ENCODE data around the gene LZTR1. TPM values are rescaled to one million over a fixed set of nuclear protein-coding genes. Genes with fewer than 3 reads are reported as not detected.
A peak's percentile ranks its signal among the peaks of the same experiment; 100 is the strongest.

LZTR1 gene
- polyA plus RNA-seq, 1 of the 3 experiments (the other 2 are of a cell fraction) = 37.7 TPM

DNA sequence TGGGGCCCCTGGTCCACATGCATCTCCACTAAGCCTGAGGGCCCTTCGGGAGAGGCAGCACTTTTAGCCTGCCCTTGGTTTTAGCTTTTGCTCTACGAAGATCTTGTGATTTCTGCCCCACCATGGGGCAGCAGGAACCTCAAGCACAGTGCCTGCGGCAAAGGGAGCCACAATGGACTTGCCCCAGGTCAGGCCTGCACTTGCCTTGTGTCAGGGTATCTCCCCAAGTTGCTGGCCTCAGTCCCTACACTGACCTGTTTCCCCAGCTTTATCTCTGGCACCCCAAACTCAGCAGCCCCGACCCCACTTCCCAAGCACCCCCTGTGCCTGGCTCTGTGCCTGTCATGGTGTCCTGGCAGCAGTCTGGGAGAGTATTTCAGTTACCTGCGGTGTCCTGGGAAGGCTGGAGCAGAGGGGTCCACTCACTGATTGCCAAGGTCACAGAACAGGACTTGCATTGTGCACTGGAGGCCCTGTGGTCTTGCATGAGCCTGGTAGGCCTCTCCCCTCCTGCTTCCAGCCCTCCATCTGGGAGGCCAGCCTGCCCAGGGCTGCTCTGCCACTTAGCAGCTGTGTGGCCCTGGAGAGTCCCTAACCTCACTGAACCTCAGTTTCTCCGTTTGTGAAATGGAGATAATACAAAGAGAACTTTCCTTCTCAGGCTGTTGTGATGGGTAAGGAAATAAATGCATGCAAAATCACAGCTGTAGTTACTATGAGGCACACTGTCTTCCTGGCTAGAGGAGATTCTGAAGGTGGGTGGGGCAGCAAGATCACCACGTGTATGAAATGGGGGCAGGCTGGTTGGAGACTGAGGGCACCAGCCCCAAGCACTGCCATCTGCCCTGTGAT, 18.7 kb upstream of the LZTR1 start:
- H3K9me2 ChIP-seq = no peaks in the 10 kb centered on the region
- no peak overlapping the region for H2AFZ ChIP-seq (ENCODE audit: low read depth)
- H3F3A ChIP-seq (replicated peaks; ENCODE audit: insufficient read depth) = no peaks in the 10 kb centered on the region
- peak; percentile 15 for DNase-seq
- no peak overlapping the region for H3K4me3 ChIP-seq (ENCODE audit: low read depth in 2 of 2, low read length in 1 of 2)
- H3K9ac ChIP-seq = no peak overlapping the region
- peaks cover 0 to 19% of the 10 kb centered on the region in 2 experiments; a peak in 1 of 4 replicates for H3K4me1 ChIP-seq (ENCODE audit: control insufficient read depth in 1 of 2, insufficient read depth in 2 of 2, low read depth in 1 of 2, low read length in 1 of 2)
- H3K79me2 ChIP-seq (ENCODE audit: insufficient read depth) = no peaks in the 10 kb centered on the region
- CTCF ChIA-PET = interaction anchor here (1.2 to 7.0 kb wide), 6 partner anchors 10 to 159 kb away, joined by 3 to 44 read pairs (median 14); partner anchors contain the start of gene LZTR1
- H3K27me3 ChIP-seq (ENCODE audit: insufficient read depth) = no peaks in the 10 kb centered on the region
- H3K9me3 ChIP-seq = no peaks in the 10 kb centered on the region
- POLR2A ChIA-PET = interaction anchor here (1.6 kb wide), 1 partner anchor 19 kb away, joined by 6 read pairs; the partner anchor contains the start of gene LZTR1
- no peak overlapping the region for H3K27ac ChIP-seq (ENCODE audit: low read depth in 2 of 2, low read length in 1 of 2)
- TF ChIP-seq, protein P1, sequence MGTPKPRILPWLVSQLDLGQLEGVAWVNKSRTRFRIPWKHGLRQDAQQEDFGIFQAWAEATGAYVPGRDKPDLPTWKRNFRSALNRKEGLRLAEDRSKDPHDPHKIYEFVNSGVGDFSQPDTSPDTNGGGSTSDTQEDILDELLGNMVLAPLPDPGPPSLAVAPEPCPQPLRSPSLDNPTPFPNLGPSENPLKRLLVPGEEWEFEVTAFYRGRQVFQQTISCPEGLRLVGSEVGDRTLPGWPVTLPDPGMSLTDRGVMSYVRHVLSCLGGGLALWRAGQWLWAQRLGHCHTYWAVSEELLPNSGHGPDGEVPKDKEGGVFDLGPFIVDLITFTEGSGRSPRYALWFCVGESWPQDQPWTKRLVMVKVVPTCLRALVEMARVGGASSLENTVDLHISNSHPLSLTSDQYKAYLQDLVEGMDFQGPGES (IDR thresholded peaks at IDR 0.05; ENCODE audit: low read depth, low read length) = no peak
- no peak for TF ChIP-seq ELF1 (IDR thresholded peaks at IDR 0.05)
- no peak for TF ChIP-seq CHD2 (IDR thresholded peaks at IDR 0.05; ENCODE audit: low read length, partially characterized antibody)
- no peak for TF ChIP-seq FOXM1 (IDR thresholded peaks at IDR 0.05; ENCODE audit: low read depth)
- no peak for TF ChIP-seq NRF1 (IDR thresholded peaks at IDR 0.05; ENCODE audit: low read depth, low read length)
- TF ChIP-seq RAD21 (IDR thresholded peaks at IDR 0.05; ENCODE audit: low read length) = no peak
- TF ChIP-seq, protein P2, sequence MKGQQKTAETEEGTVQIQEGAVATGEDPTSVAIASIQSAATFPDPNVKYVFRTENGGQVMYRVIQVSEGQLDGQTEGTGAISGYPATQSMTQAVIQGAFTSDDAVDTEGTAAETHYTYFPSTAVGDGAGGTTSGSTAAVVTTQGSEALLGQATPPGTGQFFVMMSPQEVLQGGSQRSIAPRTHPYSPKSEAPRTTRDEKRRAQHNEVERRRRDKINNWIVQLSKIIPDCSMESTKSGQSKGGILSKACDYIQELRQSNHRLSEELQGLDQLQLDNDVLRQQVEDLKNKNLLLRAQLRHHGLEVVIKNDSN (IDR thresholded peaks at IDR 0.05; ENCODE audit: borderline replicate concordance, low read depth) = no peak
- TF ChIP-seq JUND (IDR thresholded peaks at IDR 0.05) = no peak
- TF ChIP-seq, protein P3, sequence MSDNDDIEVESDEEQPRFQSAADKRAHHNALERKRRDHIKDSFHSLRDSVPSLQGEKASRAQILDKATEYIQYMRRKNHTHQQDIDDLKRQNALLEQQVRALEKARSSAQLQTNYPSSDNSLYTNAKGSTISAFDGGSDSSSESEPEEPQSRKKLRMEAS (IDR thresholded peaks at IDR 0.05; ENCODE audit: low read depth) = no peak
- no peak for TF ChIP-seq NFIC (IDR thresholded peaks at IDR 0.05; ENCODE audit: borderline replicate concordance)
- no peak for TF ChIP-seq MEF2A (IDR thresholded peaks at IDR 0.05; ENCODE audit: borderline replicate concordance, low read depth)
- no peak for TF ChIP-seq SIN3A (IDR thresholded peaks at IDR 0.05; ENCODE audit: borderline replicate concordance, low read depth, low read length)
- no peak for TF ChIP-seq RFX5 (IDR thresholded peaks at IDR 0.05; ENCODE audit: low read length)
- TF ChIP-seq EP300 (IDR thresholded peaks at IDR 0.05; ENCODE audit: borderline replicate concordance in 1 of 2, low read depth in 1 of 2, low read length in 1 of 2) = no peak
- TF ChIP-seq TCF12 (IDR thresholded peaks at IDR 0.05) = no peak
- TF ChIP-seq, protein P4, sequence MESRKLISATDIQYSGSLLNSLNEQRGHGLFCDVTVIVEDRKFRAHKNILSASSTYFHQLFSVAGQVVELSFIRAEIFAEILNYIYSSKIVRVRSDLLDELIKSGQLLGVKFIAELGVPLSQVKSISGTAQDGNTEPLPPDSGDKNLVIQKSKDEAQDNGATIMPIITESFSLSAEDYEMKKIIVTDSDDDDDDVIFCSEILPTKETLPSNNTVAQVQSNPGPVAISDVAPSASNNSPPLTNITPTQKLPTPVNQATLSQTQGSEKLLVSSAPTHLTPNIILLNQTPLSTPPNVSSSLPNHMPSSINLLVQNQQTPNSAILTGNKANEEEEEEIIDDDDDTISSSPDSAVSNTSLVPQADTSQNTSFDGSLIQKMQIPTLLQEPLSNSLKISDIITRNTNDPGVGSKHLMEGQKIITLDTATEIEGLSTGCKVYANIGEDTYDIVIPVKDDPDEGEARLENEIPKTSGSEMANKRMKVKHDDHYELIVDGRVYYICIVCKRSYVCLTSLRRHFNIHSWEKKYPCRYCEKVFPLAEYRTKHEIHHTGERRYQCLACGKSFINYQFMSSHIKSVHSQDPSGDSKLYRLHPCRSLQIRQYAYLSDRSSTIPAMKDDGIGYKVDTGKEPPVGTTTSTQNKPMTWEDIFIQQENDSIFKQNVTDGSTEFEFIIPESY (IDR thresholded peaks at IDR 0.05; ENCODE audit: borderline replicate concordance, low read depth) = no peak
- no peak for TF ChIP-seq TAF1 (IDR thresholded peaks at IDR 0.05; ENCODE audit: borderline replicate concordance, low read depth, low read length)
- TF ChIP-seq RXRA (IDR thresholded peaks at IDR 0.05; ENCODE audit: borderline replicate concordance, low read depth) = no peak
- TF ChIP-seq FOSL2 (IDR thresholded peaks at IDR 0.05; ENCODE audit: borderline replicate concordance, low read depth) = no peak
- TF ChIP-seq, protein P5, sequence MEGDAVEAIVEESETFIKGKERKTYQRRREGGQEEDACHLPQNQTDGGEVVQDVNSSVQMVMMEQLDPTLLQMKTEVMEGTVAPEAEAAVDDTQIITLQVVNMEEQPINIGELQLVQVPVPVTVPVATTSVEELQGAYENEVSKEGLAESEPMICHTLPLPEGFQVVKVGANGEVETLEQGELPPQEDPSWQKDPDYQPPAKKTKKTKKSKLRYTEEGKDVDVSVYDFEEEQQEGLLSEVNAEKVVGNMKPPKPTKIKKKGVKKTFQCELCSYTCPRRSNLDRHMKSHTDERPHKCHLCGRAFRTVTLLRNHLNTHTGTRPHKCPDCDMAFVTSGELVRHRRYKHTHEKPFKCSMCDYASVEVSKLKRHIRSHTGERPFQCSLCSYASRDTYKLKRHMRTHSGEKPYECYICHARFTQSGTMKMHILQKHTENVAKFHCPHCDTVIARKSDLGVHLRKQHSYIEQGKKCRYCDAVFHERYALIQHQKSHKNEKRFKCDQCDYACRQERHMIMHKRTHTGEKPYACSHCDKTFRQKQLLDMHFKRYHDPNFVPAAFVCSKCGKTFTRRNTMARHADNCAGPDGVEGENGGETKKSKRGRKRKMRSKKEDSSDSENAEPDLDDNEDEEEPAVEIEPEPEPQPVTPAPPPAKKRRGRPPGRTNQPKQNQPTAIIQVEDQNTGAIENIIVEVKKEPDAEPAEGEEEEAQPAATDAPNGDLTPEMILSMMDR (IDR thresholded peaks at IDR 0.05) = no peak
- H3K4me2 ChIP-seq = no peak overlapping the region
- no peaks in the 10 kb centered on the region for H3K36me3 ChIP-seq (replicated peaks in 1 of 2; ENCODE audit: control insufficient read depth in 1 of 2, insufficient read depth in 2 of 2, low read length in 1 of 2)
- WGBS (ENCODE audit: low lambda C conversion rate) = 76% methylated on average over 6 of the region's 7 CpGs
- H4K20me1 ChIP-seq (ENCODE audit: insufficient read depth) = no peaks in the 10 kb centered on the region

All from SK-N-SH (cell line).